ENCODE data around the gene PDX1. TPM values are rescaled to one million over a fixed set of nuclear protein-coding genes. Genes with fewer than 3 reads are reported as not detected.

The PDX1 gene
- polyA plus RNA-seq, 1 experiment, result not detected

DNA sequence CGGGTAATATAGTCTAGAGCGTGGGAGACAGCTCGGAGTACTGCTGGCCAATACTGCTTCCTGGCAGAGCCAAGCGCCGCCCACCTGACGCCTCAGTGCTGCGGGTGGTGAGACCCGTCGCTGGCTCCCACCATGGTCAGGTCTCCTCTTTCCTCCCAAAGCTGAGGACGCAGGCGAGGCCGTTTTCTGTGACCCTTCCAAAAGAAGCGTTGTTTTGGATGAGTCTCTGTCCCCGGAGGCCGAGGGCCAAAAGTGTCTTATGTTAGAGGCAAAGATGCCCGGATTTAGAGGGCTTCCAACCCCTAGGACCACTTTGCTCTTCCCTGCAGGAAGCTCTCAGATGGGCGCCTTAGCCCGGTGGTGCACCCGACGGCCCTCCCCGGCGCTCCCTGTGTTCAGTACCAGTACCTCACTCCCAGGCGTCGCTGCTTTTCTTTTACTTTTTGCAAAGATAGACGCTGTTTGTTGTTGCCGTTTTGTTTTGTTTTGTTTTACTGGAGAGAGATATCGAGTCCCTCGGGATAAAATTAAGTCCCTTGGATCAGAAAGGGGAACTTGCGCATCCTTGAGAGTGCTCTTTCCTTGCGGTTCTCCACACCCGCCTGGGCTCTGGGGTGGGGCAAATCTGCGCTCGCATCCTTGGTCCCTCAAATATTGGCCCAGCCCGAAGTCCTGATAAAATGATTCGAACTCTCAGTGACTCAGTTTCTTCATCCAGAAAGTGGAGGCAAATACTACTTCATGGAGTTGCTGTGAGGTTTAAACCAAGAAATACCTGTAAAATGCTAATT, 7.0 kb downstream of the PDX1 start:
- DNase-seq (ENCODE audit: low read depth), result no peak
- TF ChIP-seq, protein P1, sequence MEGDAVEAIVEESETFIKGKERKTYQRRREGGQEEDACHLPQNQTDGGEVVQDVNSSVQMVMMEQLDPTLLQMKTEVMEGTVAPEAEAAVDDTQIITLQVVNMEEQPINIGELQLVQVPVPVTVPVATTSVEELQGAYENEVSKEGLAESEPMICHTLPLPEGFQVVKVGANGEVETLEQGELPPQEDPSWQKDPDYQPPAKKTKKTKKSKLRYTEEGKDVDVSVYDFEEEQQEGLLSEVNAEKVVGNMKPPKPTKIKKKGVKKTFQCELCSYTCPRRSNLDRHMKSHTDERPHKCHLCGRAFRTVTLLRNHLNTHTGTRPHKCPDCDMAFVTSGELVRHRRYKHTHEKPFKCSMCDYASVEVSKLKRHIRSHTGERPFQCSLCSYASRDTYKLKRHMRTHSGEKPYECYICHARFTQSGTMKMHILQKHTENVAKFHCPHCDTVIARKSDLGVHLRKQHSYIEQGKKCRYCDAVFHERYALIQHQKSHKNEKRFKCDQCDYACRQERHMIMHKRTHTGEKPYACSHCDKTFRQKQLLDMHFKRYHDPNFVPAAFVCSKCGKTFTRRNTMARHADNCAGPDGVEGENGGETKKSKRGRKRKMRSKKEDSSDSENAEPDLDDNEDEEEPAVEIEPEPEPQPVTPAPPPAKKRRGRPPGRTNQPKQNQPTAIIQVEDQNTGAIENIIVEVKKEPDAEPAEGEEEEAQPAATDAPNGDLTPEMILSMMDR (IDR thresholded peaks at IDR 0.05; ENCODE audit: insufficient read depth, low read depth, low read length), result no peak
- Histone ChIP-seq H3K36me3 (ENCODE audit: control insufficient read depth, insufficient read depth, low read length) (no peaks in the 10 kb centered on the region), H3K4me3 (ENCODE audit: low read depth, low read length) (no peak overlapping the region), H3K27me3 (ENCODE audit: control insufficient read depth, insufficient read depth, low read length) (peaks cover 66% of the 10 kb centered on the region)
- ChIA-PET POLR2A (no interaction called here), CTCF (no interaction called here)

GRCh38 chr13:27927444-27928352, 7.9 kb downstream of the PDX1 start:
- ChIA-PET POLR2A (no interaction called here), CTCF (interaction anchor here (1.4 to 1.5 kb wide), 2 partner anchors 26 to 101 kb away, joined by 3 to 4 read pairs; no protein-coding TSS in a partner anchor)
- Histone ChIP-seq H3K36me3 (ENCODE audit: control insufficient read depth, insufficient read depth, low read length) (no peaks in the 10 kb centered on the region), H3K4me3 (ENCODE audit: low read depth, low read length) (no peak overlapping the region), H3K27me3 (ENCODE audit: control insufficient read depth, insufficient read depth, low read length) (peaks cover 57% of the 10 kb centered on the region)
- no peak for DNase-seq (ENCODE audit: low read depth)
- TF ChIP-seq, protein P1 (IDR thresholded peaks at IDR 0.05; ENCODE audit: insufficient read depth, low read depth, low read length), result no peak

DNA sequence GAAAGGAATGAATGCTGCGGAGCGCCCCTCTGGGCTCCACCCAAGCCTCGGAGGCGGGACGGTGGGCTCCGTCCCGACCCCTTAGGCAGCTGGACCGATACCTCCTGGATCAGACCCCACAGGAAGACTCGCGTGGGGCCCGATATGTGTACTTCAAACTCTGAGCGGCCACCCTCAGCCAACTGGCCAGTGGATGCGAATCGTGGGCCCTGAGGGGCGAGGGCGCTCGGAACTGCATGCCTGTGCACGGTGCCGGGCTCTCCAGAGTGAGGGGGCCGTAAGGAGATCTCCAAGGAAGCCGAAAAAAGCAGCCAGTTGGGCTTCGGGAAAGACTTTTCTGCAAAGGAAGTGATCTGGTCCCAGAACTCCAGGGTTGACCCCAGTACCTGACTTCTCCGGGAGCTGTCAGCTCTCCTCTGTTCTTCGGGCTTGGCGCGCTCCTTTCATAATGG, 8.6 kb downstream of the PDX1 start:
- TF ChIP-seq, protein P1 (IDR thresholded peaks at IDR 0.05; ENCODE audit: insufficient read depth, low read depth, low read length), result no peak
- Histone ChIP-seq H3K36me3 (ENCODE audit: control insufficient read depth, insufficient read depth, low read length) (no peaks in the 10 kb centered on the region), H3K27me3 (ENCODE audit: control insufficient read depth, insufficient read depth, low read length) (peaks cover 51% of the 10 kb centered on the region), H3K4me3 (ENCODE audit: low read depth, low read length) (no peak overlapping the region)
- POLR2A ChIA-PET, result no interaction called here
- DNase-seq (ENCODE audit: low read depth), result no peak
- CTCF ChIA-PET, result interaction anchor here (0.9 to 1.5 kb wide), 3 partner anchors 25 to 566 kb away, joined by 3 to 4 read pairs (median 3); no protein-coding TSS in a partner anchor

DNA sequence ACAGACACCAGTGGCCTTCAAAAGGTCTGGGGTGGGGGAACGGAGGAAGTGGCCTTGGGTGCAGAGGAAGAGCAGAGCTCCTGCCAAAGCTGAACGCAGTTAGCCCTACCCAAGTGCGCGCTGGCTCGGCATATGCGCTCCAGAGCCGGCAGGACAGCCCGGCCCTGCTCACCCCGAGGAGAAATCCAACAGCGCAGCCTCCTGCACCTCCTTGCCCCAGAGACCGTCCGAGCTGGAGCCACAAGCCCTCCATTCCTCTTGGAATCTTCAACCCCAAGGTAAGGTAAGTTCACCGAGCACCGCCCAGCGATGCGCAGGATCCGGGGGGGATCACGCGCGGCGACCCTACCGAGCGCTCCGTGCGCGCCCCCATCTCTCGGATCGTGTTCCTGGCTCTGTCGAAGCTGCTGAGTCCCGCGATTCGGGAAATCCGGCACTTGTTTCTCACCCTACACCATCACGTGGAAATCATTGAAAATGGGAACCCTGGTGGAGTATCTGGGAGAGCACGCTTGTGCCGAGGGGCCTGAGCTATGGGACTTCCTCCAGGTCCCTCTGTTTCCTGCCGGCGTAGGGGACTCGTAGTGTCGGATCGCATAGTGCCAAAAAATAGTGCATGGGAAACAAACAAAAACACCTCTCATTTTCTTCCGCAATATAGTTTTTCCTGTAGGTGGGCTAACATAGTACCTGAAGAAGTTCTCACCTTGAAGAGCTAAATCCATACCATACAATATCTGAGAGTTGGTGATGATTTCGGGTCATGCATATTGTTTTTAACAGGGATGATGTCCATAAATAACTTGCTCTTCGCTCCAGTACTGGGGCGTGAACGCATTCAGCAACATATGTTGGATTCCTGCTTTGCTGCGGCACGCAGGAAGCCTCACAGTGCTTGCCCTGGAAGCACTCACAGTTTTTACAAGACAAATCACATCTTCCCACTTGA, 9.3 kb downstream of the PDX1 start:
- H3K36me3 ChIP-seq (ENCODE audit: control insufficient read depth, insufficient read depth, low read length), result no peaks in the 10 kb centered on the region
- ChIA-PET POLR2A (no interaction called here), CTCF (interaction anchor here (0.9 to 1.5 kb wide), 3 partner anchors 25 to 567 kb away, joined by 3 to 4 read pairs (median 3); no protein-coding TSS in a partner anchor)
- no peak overlapping the region for H3K4me3 ChIP-seq (ENCODE audit: low read depth, low read length)
- peaks cover 48% of the 10 kb centered on the region for H3K27me3 ChIP-seq (ENCODE audit: control insufficient read depth, insufficient read depth, low read length)
- TF ChIP-seq, protein P1 (IDR thresholded peaks at IDR 0.05; ENCODE audit: insufficient read depth, low read depth, low read length), result no peak
- DNase-seq (ENCODE audit: low read depth), result no peak

All from BJ (cell line).